GM23248 (cell line): ENCODE results near the gene ATG13.

ENCODE experiments used
- EZH2 ChIP-seq: fragments of 200-600 bp; sonication (generic); IDR thresholded peaks from 2 replicates; pipeline ENCODE4 v1.6.1; 2018; ENCODE audit warnings: antibody characterized with exemption, mild to moderate bottlenecking; ENCODE audit not compliant: insufficient read depth, poor library complexity, severe bottlenecking
- EZH2phosphoT487 ChIP-seq: fragments of 200-600 bp; sonication (generic); IDR thresholded peaks from 2 replicates; pipeline ENCODE4 v1.6.1; 2018; ENCODE audit warnings: antibody characterized with exemption, moderate library complexity, mild to moderate bottlenecking, low read depth; ENCODE audit not compliant: insufficient read depth

- no peak for TF ChIP-seq EZH2
- TF ChIP-seq EZH2phosphoT487, result no peak
These were observed 23.0 kb upstream of the ATG13 start for GRCh38 chr11:46594374-46594700.
